Esophagus muscularis mucosa (tissue), 3 donors: Measurements from ENCODE around the gene APLF.

ENCODE experiments used
- POLR2AphosphoS5 ChIP-seq, 2 donors: sonication (generic); formaldehyde crosslinking; IDR thresholded peaks; one replicate each; pipeline ENCODE4 v1.6.1; 2017; ENCODE audit warnings: antibody characterized with exemption in 2 of 2
- TF ChIP-seq, protein P1 (sequence below), 3 experiments: fragments of 200-600 bp in 2 of 3; fragments of 450-650 bp in 1 of 3; sonication (generic) in 2 of 3; IDR thresholded peaks; one replicate each; pipeline ENCODE4 v1.5.1; 2017 to 2019; ENCODE audit warnings: antibody characterized with exemption in 3 of 3, mild to moderate bottlenecking in 2 of 3, moderate library complexity in 1 of 3

DNA sequence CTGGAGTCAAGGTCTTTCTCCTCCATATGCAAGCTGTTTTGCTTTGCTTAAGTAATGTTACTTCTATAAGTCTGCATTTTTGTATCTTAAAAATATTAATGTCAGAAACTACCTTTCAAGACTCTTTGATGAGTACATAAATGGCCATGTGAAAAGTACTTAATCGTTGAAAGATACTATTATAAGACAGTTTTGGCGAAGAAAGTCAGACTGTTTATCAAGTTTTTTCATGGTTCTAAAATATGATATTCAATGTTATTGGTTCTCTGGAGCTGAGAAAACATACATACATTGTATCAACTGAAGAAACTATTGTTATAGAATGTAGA, 25.4 kb upstream of the APLF start:
- TF ChIP-seq, protein P1, sequence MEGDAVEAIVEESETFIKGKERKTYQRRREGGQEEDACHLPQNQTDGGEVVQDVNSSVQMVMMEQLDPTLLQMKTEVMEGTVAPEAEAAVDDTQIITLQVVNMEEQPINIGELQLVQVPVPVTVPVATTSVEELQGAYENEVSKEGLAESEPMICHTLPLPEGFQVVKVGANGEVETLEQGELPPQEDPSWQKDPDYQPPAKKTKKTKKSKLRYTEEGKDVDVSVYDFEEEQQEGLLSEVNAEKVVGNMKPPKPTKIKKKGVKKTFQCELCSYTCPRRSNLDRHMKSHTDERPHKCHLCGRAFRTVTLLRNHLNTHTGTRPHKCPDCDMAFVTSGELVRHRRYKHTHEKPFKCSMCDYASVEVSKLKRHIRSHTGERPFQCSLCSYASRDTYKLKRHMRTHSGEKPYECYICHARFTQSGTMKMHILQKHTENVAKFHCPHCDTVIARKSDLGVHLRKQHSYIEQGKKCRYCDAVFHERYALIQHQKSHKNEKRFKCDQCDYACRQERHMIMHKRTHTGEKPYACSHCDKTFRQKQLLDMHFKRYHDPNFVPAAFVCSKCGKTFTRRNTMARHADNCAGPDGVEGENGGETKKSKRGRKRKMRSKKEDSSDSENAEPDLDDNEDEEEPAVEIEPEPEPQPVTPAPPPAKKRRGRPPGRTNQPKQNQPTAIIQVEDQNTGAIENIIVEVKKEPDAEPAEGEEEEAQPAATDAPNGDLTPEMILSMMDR (IDR thresholded peaks at IDR 0.05), result no peak
- no peak for TF ChIP-seq POLR2AphosphoS5 (IDR thresholded peaks at IDR 0.05)
